Erythroblast (primary cell): ENCODE results near the gene LRP1-AS.

Experiments used
- DNase-seq, 2 experiments: peaks; one replicate each; lab custom pipeline; 2025; lab: John Stamatoyannopoulos, UW
- GATA1 ChIP-seq: IDR thresholded peaks from 2 replicates; pipeline ENCODE4 v1.6.1; 2011; ENCODE audit warnings: low read depth, mild to moderate bottlenecking, control low read depth, low read length, moderate library complexity
- POLR2A ChIP-seq: IDR thresholded peaks from 2 replicates; pipeline ENCODE4 v1.6.1; 2011; ENCODE audit warnings: mild to moderate bottlenecking, low read length

Gene LRP1-AS

DNA sequence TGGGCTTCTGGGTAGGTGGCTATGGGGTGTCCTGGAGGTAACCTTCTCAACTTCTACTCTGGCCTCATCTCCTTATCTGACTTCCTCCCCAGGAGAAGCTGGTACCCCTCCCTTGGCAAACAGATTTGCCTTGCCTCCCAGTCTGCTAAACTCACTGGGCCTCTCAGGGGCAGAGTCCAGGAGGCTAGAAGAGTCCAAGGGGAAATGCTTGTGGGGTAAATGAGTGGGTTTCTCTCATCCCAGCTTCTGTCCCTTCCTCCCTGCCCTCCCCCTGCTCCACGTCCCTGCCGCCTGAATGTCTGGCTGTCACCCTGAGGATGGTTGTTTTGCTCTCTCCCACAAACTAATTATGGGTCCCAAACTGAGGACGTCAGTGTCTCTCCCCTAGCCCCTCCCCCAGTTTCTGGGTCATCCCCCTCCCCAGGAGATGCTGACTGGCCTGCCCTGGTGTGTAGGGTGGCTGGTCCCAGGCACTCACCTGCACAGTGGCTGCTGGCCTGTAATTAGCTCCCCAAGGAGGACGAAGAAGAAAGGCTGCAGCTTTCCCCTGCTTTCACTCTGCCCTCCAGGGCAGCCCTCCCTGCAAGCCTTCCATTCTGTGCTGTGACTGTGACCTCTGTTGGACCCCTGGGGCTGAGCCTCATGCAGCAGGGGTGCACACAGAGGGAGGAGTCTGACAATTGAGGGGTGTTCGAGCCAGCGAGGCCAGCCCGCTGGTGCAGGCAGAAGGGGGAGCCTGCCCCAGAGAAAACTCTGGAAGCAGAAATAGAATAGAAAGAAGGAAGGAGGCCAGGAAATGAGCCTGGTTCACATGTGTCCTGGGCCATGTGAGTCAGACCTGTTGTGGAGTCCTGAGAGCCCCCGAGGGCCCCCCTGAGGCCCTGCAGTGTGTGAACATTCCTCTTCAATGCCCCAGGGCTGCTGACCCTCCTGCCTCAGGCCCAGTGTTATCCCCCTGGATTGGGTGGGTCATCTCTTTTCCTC lies at the start of gene LRP1-AS:
TSS of gene LRP1-AS (minus strand) at position 659 of the 984 bp plus-strand sequence.
- TF ChIP-seq POLR2A (no peak), GATA1 (no peak)
- no peak for DNase-seq

DNA sequence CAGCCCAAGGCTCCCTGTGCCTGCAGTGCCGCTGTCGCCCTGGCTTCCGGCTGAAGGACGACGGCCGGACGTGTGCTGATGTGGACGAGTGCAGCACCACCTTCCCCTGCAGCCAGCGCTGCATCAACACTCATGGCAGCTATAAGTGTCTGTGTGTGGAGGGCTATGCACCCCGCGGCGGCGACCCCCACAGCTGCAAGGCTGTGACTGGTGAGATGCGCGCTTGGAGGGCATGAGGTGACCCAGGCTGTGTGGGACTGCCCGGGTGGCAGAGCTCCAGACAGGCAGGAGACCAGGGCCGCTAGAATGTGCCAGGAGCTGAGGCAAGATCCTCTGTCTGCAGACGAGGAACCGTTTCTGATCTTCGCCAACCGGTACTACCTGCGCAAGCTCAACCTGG lies 49.5 kb upstream of the LRP1-AS start:
- TF ChIP-seq GATA1 (no peak), POLR2A (no peak)
- DNase-seq = no peak

DNA sequence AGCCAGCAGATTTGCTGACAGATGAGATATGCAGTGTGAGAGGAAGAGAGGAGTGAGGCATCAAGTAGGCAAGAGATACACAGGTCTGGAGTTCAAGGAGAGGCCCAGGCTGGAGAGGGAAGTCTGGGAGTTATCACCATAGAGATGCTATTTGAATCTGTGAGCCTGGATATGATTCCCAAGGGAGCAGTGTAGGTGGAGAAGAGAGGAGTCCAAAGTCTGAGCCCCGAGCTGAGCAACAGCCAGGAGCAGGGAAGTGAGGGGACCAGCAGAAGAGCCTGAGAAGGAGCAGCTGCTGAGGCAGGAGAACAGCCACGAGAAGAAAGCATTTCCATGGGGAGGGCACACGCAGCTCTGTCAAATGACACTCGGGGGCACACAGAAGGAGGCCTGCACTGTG lies 49.0 kb upstream of the LRP1-AS start:
- DNase-seq = no peak
- TF ChIP-seq GATA1 (no peak), POLR2A (no peak)

DNA sequence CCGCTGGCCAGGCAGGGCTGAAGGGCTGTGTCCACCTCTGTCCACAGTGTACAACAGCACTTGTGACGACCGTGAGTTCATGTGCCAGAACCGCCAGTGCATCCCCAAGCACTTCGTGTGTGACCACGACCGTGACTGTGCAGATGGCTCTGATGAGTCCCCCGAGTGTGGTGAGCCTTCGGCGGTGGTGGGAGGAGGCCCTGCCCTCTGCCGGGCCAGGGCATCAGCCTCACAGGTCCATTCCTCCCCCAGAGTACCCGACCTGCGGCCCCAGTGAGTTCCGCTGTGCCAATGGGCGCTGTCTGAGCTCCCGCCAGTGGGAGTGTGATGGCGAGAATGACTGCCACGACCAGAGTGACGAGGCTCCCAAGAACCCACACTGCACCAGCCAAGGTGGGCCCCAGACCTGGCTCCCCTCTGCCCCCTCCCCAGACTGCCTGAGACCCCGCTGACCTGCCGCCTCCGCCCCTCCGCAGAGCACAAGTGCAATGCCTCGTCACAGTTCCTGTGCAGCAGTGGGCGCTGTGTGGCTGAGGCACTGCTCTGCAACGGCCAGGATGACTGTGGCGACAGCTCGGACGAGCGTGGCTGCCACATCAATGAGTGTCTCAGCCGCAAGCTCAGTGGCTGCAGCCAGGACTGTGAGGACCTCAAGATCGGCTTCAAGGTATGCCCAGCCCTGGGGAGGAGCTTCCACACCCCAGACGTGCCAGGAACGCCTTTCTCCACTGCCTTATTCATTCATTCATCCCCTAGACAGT lies 48.4 kb upstream of the LRP1-AS start:
- no peak for DNase-seq

DNA sequence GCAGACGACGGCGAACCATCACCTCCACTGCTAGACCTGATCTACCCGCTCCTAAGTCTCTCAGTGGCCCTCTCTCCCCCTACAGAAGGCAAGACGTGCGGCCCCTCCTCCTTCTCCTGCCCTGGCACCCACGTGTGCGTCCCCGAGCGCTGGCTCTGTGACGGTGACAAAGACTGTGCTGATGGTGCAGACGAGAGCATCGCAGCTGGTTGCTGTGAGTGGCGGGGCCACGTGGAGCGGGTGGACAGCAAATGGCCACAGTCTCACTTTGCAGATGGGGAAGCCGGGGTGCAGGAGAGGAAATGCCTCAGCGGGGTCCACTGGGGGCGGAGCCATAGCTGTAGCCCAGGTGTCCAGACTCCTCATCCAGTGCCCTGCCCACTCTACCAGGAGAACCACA lies 47.8 kb upstream of the LRP1-AS start:
- DNase-seq = no peak
- no peak for TF ChIP-seq GATA1
- no peak for TF ChIP-seq POLR2A

More for the DNA sequence above, 48.4 kb upstream of the LRP1-AS start:
- no peak for TF ChIP-seq POLR2A
- no peak for TF ChIP-seq GATA1

DNA sequence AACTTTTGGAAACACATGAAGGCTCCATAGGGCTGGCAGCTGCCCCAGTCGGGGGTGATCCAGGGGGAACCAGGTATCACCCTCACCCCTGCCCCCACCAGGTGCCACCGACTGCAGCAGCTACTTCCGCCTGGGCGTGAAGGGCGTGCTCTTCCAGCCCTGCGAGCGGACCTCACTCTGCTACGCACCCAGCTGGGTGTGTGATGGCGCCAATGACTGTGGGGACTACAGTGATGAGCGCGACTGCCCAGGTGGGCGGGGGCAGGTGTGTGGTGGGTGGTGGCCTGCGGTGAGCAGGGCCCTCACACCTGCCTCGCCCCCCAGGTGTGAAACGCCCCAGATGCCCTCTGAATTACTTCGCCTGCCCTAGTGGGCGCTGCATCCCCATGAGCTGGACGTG lies 46.8 kb upstream of the LRP1-AS start:
- no peak for DNase-seq
- no peak for TF ChIP-seq GATA1

DNA sequence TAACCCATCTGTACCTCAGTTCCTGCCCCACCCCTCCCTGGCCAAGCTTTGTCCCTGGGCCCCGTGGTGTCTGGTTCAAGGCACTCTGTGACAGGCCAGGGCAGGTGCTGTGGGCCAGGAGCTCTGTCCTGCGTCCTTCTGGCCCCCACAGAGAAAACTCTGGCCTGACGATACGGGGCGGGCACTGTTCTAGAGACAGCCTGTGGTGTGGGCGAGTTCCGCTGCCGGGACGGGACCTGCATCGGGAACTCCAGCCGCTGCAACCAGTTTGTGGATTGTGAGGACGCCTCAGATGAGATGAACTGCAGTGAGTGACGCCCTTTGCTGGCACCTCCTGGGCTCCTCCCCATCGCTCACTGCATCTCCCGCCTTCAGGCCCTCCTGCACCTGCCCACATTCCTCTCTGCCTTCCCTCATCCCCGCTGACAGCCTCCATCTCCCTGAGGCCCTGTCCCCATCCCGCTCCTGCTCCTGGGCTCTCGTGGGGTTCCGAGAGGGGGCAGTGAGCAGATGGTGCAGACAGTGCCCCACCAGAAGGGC lies 46.4 kb upstream of the LRP1-AS start:
- TF ChIP-seq POLR2A = no peak
- TF ChIP-seq GATA1 = no peak

DNA sequence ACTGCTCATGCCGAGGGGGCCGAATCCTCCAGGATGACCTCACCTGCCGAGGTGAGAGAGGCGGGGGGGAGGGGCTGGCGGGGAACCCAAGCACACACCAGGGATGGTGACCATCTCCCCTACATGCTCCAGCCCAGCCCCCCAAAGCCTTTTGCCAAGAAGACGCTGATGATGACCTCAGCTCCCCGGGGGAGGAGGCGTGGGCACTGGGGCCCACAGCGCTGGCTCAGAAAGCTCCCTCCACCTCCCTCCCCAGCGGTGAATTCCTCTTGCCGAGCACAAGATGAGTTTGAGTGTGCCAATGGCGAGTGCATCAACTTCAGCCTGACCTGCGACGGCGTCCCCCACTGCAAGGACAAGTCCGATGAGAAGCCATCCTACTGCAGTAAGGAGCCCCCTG lies 45.5 kb upstream of the LRP1-AS start:
- no peak for TF ChIP-seq GATA1
- no peak for TF ChIP-seq POLR2A

More for the DNA sequence above, 46.4 kb upstream of the LRP1-AS start:
- no peak for DNase-seq

DNA sequence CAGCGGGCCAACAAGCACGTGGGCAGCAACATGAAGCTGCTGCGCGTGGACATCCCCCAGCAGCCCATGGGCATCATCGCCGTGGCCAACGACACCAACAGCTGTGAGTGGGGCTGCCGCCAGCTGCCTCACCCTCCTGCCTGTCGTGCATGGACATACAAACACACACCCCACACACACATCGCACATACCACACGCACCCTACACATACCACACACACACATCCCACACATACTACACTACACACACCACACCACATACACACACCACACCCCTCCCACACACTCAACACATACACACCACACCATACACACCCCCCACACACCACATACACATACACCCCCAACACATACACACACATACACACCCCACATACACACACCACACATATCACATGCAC lies 44.0 kb upstream of the LRP1-AS start:
- peak; percentile 12 to 40 for DNase-seq
- TF ChIP-seq POLR2A = no peak
- TF ChIP-seq GATA1 = no peak

More for the DNA sequence above, 45.5 kb upstream of the LRP1-AS start:
- DNase-seq = no peak

DNA sequence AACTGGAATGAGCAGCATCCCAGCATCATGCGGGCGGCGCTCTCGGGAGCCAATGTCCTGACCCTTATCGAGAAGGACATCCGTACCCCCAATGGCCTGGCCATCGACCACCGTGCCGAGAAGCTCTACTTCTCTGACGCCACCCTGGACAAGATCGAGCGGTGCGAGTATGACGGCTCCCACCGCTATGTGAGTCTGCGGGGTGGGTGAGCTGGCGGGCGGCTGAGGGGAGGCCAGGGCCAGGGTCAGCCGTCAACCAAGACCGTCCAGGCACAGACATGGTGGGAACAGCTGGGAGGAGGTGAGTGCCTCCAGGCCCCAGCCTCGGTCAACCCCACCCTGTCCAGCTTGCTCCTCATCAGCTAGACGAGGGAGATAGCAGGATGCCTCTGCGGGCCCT lies 43.4 kb upstream of the LRP1-AS start:
- no peak for DNase-seq
- TF ChIP-seq POLR2A (no peak), GATA1 (no peak)

DNA sequence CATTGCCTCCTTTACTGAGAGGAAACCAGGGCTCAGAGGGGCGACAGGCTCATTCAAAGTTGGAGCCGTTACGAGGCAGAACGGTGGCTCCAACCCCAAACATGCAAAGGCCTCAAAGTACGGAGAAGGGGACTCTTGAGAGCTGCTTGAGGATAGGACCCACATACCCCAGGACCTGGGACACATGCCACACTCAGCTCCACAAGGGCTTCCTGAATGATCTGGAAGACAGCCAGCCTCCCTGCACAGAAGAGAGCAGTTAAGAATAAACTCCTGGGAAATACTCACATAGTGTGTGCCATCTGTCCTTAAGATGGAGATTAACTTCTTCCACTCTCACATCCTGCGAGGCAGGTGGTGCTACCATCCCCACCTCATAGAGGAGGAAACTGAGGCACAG lies 42.6 kb upstream of the LRP1-AS start:
- no peak for TF ChIP-seq POLR2A
- no peak for DNase-seq

DNA sequence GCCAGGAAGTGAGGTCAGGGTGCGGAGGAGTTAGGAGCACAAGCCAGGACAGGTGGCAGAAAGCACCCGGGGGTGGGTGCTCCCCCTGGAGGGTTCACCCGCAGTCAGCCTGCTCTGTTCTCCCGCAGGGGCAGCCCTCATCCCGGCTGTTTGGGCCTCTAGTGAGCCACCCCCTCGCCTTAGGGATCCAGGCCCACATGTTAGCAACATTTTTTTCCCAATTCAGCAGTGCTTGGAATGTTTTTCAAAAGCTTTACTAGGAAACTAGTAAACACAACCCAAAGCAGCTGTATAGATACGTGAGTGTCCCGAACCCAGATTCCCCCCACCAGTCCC lies 40.6 kb upstream of the LRP1-AS start:
- no peak for DNase-seq
- TF ChIP-seq POLR2A (no peak), GATA1 (no peak)

DNA sequence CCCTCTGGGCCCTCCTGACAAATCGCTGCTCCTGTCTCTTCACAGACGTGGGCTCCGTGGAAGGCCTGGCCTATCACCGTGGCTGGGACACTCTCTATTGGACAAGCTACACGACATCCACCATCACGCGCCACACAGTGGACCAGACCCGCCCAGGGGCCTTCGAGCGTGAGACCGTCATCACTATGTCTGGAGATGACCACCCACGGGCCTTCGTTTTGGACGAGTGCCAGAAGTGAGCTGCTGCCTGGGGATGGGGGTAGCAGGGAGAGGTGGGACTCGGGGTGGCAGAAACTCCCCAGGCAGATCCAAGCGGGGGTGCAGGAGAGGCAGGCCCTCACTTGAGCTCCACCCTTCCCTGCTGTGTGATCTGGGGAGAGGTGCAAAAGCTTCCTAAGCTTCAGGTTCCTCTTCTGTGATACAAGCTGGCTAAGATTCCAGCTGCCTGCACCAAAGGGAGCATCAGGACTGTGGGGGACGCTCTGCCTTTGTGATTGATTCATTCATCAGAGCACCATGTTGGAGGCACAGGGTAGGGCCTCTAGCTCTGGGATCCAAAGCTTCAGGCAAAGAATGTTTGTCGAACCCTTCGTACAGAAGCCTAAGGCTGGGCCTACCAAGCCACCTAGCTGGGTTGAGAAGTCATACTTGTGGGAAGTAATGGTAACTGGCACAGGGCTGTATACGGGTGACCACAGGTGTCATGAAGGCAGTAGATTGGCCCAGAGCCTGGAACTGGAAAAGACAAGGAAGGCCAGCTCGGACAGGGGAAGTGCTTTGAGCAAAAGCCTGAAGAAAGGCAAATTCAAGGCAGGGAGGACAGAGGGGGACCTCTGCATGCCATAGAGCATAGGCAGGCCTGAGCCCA lies 40.0 kb upstream of the LRP1-AS start:
- TF ChIP-seq GATA1 (no peak), POLR2A (no peak)
- no peak for DNase-seq
